Keratinocyte (primary cell): Measurements from ENCODE around the gene HAUS8.

Experiments used
- CTCF ChIP-seq, 3 experiments: IDR thresholded peaks in 1 of 3; conservative IDR thresholded peaks in 1 of 3; optimal IDR thresholded peaks in 1 of 3; 2 replicates in 2 of 3; 3 replicates in 1 of 3; pipeline versions ENCODE3 to v1.5.1; 2011; ENCODE audit warnings: low read length in 3 of 3, mild to moderate bottlenecking in 3 of 3, moderate library complexity in 2 of 3, control low read depth in 1 of 3, inconsistent platforms in 1 of 3; ENCODE audit not compliant: insufficient read depth in 2 of 3; ENCODE audit errors: extremely low read depth in 1 of 3
- EZH2 ChIP-seq: IDR thresholded peaks from one replicate; pipeline ENCODE4 v1.6.1; 2012; ENCODE audit warnings: inconsistent platforms, mild to moderate bottlenecking, low read length, moderate library complexity

GRCh38 chr19:17118957-17119356 lies 43.7 kb upstream of the HAUS8 start:
- no peak for TF ChIP-seq CTCF (optimal IDR thresholded peaks at IDR 0.05 in 1 of 3, IDR thresholded peaks at IDR 0.05 in 1 of 3, conservative IDR thresholded peaks at IDR 0.05 in 1 of 3; ENCODE audit: extremely low read depth in 1 of 3, insufficient read depth in 2 of 3, low read length in 3 of 3)
- no peak for TF ChIP-seq EZH2
